Measurements from ENCODE around the gene SEPTIN12.

Gene SEPTIN12

GRCh38 chr16:4762205-4762604 lies 25.9 kb downstream of the SEPTIN12 start:
- DNase-seq (ENCODE audit: low spot score), result no peak
- in situ Hi-C loops (cut with MboI; ENCODE audit: low sequenced_read_pairs, unreplicated experiment), result no loop called here
- no peak for TF ChIP-seq CTCF (IDR thresholded peaks at IDR 0.05; ENCODE audit: borderline replicate concordance, control extremely low read depth, extremely low read depth, insufficient read depth, missing control alignments)

- no peak for DNase-seq (ENCODE audit: low spot score)
- in situ Hi-C loops (cut with MboI; ENCODE audit: low sequenced_read_pairs, unreplicated experiment), result no loop called here
- TF ChIP-seq CTCF (IDR thresholded peaks at IDR 0.05; ENCODE audit: borderline replicate concordance, control extremely low read depth, extremely low read depth, insufficient read depth, missing control alignments), result no peak
Observed at GRCh38 chr16:4760221-4760910, 27.8 kb downstream of the SEPTIN12 start.

- DNase-seq (ENCODE audit: low spot score), result no peak
- TF ChIP-seq CTCF (IDR thresholded peaks at IDR 0.05; ENCODE audit: borderline replicate concordance, control extremely low read depth, extremely low read depth, insufficient read depth, missing control alignments), result no peak
- in situ Hi-C loops (cut with MboI; ENCODE audit: low sequenced_read_pairs, unreplicated experiment), result no loop called here
Observed at GRCh38 chr16:4755687-4756086, 32.5 kb downstream of the SEPTIN12 start.

- in situ Hi-C loops (cut with MboI; ENCODE audit: low sequenced_read_pairs, unreplicated experiment), result no loop called here
- TF ChIP-seq CTCF (IDR thresholded peaks at IDR 0.05; ENCODE audit: borderline replicate concordance, control extremely low read depth, extremely low read depth, insufficient read depth, missing control alignments), result no peak
- DNase-seq (ENCODE audit: low spot score), result no peak
Observed at GRCh38 chr16:4754865-4755264, 33.3 kb downstream of the SEPTIN12 start.

GRCh38 chr16:4753227-4753626 lies 34.9 kb downstream of the SEPTIN12 start:
- TF ChIP-seq CTCF (IDR thresholded peaks at IDR 0.05; ENCODE audit: borderline replicate concordance, control extremely low read depth, extremely low read depth, insufficient read depth, missing control alignments), result no peak
- DNase-seq (ENCODE audit: low spot score), result no peak
- in situ Hi-C loops (cut with MboI; ENCODE audit: low sequenced_read_pairs, unreplicated experiment), result no loop called here

GRCh38 chr16:4752351-4753100 lies 35.6 kb downstream of the SEPTIN12 start:
- TF ChIP-seq CTCF (IDR thresholded peaks at IDR 0.05; ENCODE audit: borderline replicate concordance, control extremely low read depth, extremely low read depth, insufficient read depth, missing control alignments), result no peak
- in situ Hi-C loops (cut with MboI; ENCODE audit: low sequenced_read_pairs, unreplicated experiment), result no loop called here
- no peak for DNase-seq (ENCODE audit: low spot score)
